ENCODE data around the gene ATP4B. TPM values are rescaled to one million over a fixed set of nuclear protein-coding genes. Genes with fewer than 3 reads are reported as not detected.

Gene ATP4B
- total RNA-seq, 1 experiment from 2014 or later: not detected

GRCh38 chr13:113646921-113647340 is 11.1 kb downstream of the ATP4B start:
- Histone ChIP-seq H3K79me1 (ENCODE audit: insufficient read depth, low read depth, low read length, poor library complexity, severe bottlenecking) (no peaks in the 10 kb centered on the region), H2AFZ (ENCODE audit: low read length) (no peak overlapping the region), H4K5ac (ENCODE audit: insufficient read length, low read depth, low read length) (no peak overlapping the region), H2BK20ac (ENCODE audit: low read depth, low read length, poor library complexity, severe bottlenecking) (no peak overlapping the region), H3K23ac (ENCODE audit: insufficient read length, low read depth, low read length) (no peak overlapping the region), H3K14ac (ENCODE audit: insufficient read depth, low read length) (no peak overlapping the region; the same call in 1 of the 2 replicates), H3K4ac (ENCODE audit: low read depth, low read length) (no peak overlapping the region), H3K9ac (ENCODE audit: extremely low read depth, insufficient read length, low read length) (no peak overlapping the region), H3K27me3 (ENCODE audit: insufficient read depth, low read length) (no peaks in the 10 kb centered on the region), H3K4me1 (ENCODE audit: insufficient read depth, low read length) (no peaks in the 10 kb centered on the region), H3K56ac (ENCODE audit: insufficient read length, low read depth, low read length) (no peak overlapping the region), H2BK15ac (ENCODE audit: low read depth, low read length) (no peak overlapping the region), H3K79me2 (ENCODE audit: insufficient read depth, low read length) (no peaks in the 10 kb centered on the region), H4K91ac (ENCODE audit: insufficient read length, low read depth, low read length) (no peak overlapping the region), H3K27ac (ENCODE audit: insufficient read length, low read depth, low read length) (no peak overlapping the region), H2AK5ac (ENCODE audit: insufficient read length, low read length) (no peak overlapping the region), H3K4me2 (ENCODE audit: insufficient read depth, insufficient read length, low read length) (no peak overlapping the region), H3K18ac (ENCODE audit: insufficient read length, low read depth, low read length) (no peak overlapping the region), H3K23me2 (ENCODE audit: insufficient read length, low read depth, low read length, poor library complexity, severe bottlenecking) (no peaks in the 10 kb centered on the region), H3T11ph (ENCODE audit: low read length) (no peak overlapping the region), H2BK5ac (ENCODE audit: insufficient read length, low read length) (no peak overlapping the region), H4K20me1 (ENCODE audit: control insufficient read depth, insufficient read depth, insufficient read length) (no peaks in the 10 kb centered on the region), H4K8ac (replicated peaks; ENCODE audit: insufficient read length, low read depth, low read length) (no peak overlapping the region), H2BK12ac (ENCODE audit: insufficient read length, low read depth, low read length) (no peak overlapping the region), H3K9me3 (ENCODE audit: control insufficient read depth, low read depth, low read length) (peaks cover 5% of the 10 kb centered on the region), H2BK120ac (ENCODE audit: low read depth, low read length, poor library complexity, severe bottlenecking) (no peak overlapping the region)
- Mint-ChIP-seq H3K36me3 (ENCODE audit: insufficient read depth in 1 of 3, low read depth in 3 of 3) (peaks cover 11 to 63% (median 53%) of the 10 kb centered on the region in 3 experiments; a peak in 6 of 7 replicates), H3K27me3 (ENCODE audit: low read depth) (peaks cover 10% of the 10 kb centered on the region), H3K4me3 (no peak overlapping the region), H3K9me3 (peaks cover 0 to 52% of the 10 kb centered on the region in 2 experiments; a peak in 3 of 5 replicates), H3K4me1 (peaks cover 4% of the 10 kb centered on the region in 2 experiments), H3K27ac (no peak overlapping the region)
- WGBS (ENCODE audit: extremely low coverage, insufficient read length, low lambda C conversion rate): no CpG with 5 or more reads among the region's 10 CpGs
- no peak for TF ChIP-seq CTCF (conservative IDR thresholded peaks at IDR 0.05)
- DNase-seq: no peak

Data from H9 (cell line).